Muscle of leg (tissue), 11 donors: ENCODE results near the gene WWOX. TPM values are rescaled to one million over a fixed set of nuclear protein-coding genes. Genes with fewer than 3 reads are reported as not detected.
A peak's percentile ranks its signal among the peaks of the same experiment; 100 is the strongest.
"Not testable (repeated sequence)": the region's sequence is repeated elsewhere in the genome, so short reads cannot be mapped to it uniquely, and the experiment has no call there.

ENCODE experiments used
- DNase-seq: peaks from one replicate; pipeline ENCODE4 v3.0.0; 2013
- H3K27ac ChIP-seq: one replicate; pipeline ENCODE4 v1.5.1; 2013; ENCODE audit warnings: mild to moderate bottlenecking, low read length, control low read depth
- H3K27me3 ChIP-seq: one replicate; pipeline ENCODE4 v1.6.1; 2013; ENCODE audit warnings: low read length; ENCODE audit not compliant: control insufficient read depth, insufficient read depth
- H3K36me3 ChIP-seq: one replicate; pipeline ENCODE4 v1.6.1; 2013; ENCODE audit warnings: low read length; ENCODE audit not compliant: control insufficient read depth, insufficient read depth
- H3K4me1 ChIP-seq: one replicate; pipeline ENCODE4 v1.6.1; 2013; ENCODE audit warnings: low read length; ENCODE audit not compliant: control insufficient read depth, insufficient read depth
- H3K4me3 ChIP-seq: one replicate; pipeline ENCODE4 v1.5.1; 2013; ENCODE audit warnings: low read length, control low read depth
- H3K9me3 ChIP-seq: replicated peaks from 2 replicates; pipeline ENCODE4 v1.6.1; 2013; ENCODE audit warnings: low read depth, low read length; ENCODE audit not compliant: control insufficient read depth
- WGBS: methylation state at CpG from one replicate; pipeline ENCODE4 v1.1.5; 2013; ENCODE audit warnings: missing lambda C conversion rate; ENCODE audit not compliant: insufficient coverage; 5-methylcytosine and 5-hydroxymethylcytosine counted together
- polyA plus RNA-seq, 8 donors: library from polyadenylated mRNA; unstranded; fragments of 120-200 nt; gene quantifications; one replicate each; pipeline versions ENCODE4 v1.2.1 to v1.2.3, GENCODE V29; 2013; ENCODE audit warnings: inconsistent platforms in 1 of 8, low replicate concordance in 1 of 8; ENCODE audit not compliant: insufficient read length in 8 of 8, insufficient read depth in 1 of 8
- total RNA-seq: library from RNA; stranded (reverse); fragments of 120-200 nt; gene quantifications from one replicate; pipeline ENCODE4 v1.2.4, GENCODE V29; 2013

WWOX gene
- total and polyA plus RNA-seq, 9 donors: 8.1 to 15.8 (median 12.2) TPM

DNA sequence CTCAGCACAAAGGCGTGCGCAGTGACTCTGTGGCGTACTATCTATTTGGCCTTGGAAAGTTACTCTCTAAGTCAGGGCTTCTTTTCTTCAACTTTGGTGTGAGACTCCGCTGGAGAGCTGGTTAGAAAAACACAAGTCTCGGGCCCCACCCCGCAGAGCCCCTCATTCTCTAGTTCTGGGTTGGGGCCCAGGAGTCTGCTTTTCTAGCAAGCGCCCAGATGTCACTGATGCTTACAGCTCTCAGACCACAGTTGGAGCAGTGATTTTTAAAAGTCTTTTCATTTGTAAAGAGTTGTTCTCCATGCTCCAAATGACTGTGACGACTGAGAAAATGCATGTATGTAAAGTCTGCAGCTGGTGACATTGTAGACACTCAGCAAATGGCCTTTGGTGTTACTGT, 582.3 kb downstream of the WWOX start:
- Histone ChIP-seq H3K4me3 (no peak overlapping the region), H3K9me3 (no peaks in the 10 kb centered on the region), H3K4me1 (peaks cover 43% of the 10 kb centered on the region), H3K36me3 (no peaks in the 10 kb centered on the region), H3K27ac (peak overlapping the region; percentile 57), H3K27me3 (no peaks in the 10 kb centered on the region)
- WGBS: 64% methylated on average over 7 of the region's 8 CpGs
- DNase-seq: peak; percentile 68

DNA sequence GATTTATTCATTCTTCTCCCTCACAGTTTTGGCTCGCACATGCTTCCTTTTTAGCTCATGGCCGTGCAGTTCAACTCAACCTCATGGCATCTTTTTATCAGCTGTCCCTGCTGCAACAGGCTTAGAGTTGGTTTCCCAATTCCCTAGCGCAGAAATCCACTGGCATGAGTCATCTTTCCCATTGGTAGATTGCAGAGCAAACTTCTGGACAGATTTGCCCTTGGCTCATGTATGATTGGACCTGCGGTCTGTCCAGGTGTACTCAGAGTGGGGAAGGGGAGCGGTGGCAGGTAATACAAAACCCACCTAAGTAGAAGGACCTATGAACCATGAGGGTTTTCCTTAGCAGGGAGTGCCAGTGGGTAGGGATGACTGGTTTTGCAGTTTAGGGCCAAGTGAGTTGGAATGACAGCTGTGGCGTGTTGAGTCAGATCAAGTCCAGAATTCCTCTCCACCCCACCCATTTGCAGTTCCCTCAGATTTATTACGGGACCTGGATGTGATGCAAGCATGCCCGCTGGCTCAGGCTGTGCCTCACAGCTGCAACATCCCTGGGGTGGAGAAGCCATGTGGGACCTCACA, 584.7 kb downstream of the WWOX start:
- no peak overlapping the region for H3K4me3 ChIP-seq
- no peaks in the 10 kb centered on the region for H3K9me3 ChIP-seq
- H3K27ac ChIP-seq: peak overlapping the region; percentile 94
- H3K27me3 ChIP-seq: no peaks in the 10 kb centered on the region
- no peaks in the 10 kb centered on the region for H3K36me3 ChIP-seq
- DNase-seq: peak; percentile 81
- peaks cover 36% of the 10 kb centered on the region for H3K4me1 ChIP-seq
- 52% methylated on average over 5 of the region's 8 CpGs for WGBS

DNA sequence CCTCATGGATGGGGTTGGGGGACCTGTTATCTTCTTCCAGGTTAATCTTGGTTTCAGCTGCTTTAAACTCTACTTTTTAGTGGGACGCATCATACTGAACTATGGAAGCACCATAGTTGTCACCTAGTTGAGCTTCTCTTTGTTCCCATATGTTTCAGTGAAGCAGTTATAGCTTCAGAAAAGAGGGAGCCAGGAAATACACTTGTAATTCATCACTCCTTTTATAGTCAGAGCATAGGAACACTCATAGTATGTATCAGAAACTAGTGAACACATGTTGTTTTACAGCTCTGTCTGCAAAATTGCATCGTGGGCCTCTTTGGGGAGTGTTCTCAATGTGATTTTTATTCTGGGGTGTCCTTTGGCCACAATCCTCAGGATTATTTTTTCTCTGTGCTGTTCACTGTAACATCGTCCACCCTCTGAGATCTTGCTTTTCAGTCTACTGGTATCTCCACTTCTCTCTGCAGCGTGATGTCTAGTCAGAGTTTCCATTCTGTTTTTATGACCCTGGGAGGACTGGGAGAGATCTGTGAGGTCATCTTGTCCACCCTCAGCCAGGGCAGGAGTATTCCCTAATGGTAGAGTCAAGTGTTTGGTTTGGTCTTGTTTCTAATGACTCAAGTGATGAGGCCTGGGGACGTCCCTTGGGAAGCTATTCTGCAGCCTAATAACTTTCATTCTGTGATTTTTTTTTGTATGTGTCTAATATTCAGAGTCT, 585.4 kb downstream of the WWOX start:
- Histone ChIP-seq H3K36me3 (no peaks in the 10 kb centered on the region), H3K27me3 (no peaks in the 10 kb centered on the region), H3K4me1 (peaks cover 37% of the 10 kb centered on the region), H3K9me3 (no peaks in the 10 kb centered on the region), H3K27ac (peak overlapping the region; percentile 94), H3K4me3 (no peak overlapping the region)
- DNase-seq: peak; percentile 93
- no CpG with 5 or more reads among the region's 5 CpGs for WGBS

DNA sequence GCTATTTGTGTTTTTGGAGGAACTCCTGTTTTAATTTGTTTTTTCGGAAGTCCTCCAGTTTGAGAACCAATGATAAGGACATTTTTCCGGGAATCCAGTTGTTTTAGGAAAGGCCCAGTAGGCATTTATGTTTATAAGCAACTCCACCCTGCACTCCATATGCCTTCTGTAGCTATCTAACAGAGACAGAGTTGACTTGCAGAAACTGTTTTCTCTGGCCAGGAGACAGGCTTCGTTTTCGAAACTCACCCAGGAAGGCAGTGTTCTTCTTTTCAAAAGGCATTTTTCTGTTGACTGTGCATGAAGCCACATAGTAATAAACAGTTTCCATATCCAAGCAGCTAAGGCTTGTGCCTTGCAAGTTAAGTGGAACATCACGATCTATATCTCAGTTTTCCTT, 587.1 kb downstream of the WWOX start:
- WGBS: 67% methylated on average over 1 of the region's 5 CpGs
- Histone ChIP-seq H3K9me3 (no peaks in the 10 kb centered on the region), H3K27ac (no peak overlapping the region), H3K27me3 (no peaks in the 10 kb centered on the region), H3K4me3 (no peak overlapping the region), H3K4me1 (peaks cover 34% of the 10 kb centered on the region), H3K36me3 (no peaks in the 10 kb centered on the region)
- DNase-seq: no peak

DNA sequence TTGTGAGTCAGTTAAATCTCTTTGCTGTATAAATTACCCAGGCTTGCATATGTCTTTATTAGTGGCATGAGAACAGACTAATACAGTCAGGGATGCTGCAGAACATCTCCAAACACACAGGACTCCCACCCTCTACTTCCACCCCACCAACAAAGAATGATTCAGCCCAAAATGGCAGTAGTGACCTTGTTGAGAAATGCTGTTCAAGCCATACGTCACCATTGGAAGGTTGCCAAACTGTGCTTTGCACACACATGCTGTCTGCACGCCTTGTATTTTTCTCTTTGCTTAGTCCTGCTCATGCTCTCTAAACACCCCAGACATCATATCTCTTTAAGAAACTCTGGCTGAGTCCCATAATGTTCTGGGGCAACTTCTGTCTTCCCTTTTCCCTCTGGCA, 589.6 kb downstream of the WWOX start:
- H3K27me3 ChIP-seq: no peaks in the 10 kb centered on the region
- H3K9me3 ChIP-seq: no peaks in the 10 kb centered on the region
- DNase-seq: peak; percentile 74
- peaks cover 28% of the 10 kb centered on the region for H3K4me1 ChIP-seq
- H3K27ac ChIP-seq: no peak overlapping the region
- H3K36me3 ChIP-seq: no peaks in the 10 kb centered on the region
- no peak overlapping the region for H3K4me3 ChIP-seq
- WGBS: 28% methylated on average over 2 of the region's 2 CpGs

DNA sequence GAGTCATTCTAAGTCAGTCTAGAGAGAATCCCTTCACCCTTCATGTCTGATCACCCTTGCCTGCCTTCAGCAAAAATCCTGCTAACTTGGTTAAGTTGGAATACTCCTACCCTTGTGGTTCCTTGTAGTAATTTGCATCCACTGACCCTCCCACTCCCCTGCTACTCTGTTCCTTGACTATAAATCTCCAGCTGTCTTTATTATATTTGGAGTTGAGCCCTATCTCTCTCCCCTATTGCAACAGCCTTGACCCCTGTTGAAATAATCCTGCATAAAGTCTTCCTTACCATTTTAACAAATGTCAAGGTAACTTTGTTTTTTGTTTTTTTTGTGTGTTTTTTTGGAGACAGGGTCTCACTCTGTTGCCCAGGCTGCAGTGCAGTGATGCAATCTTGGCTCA, 590.1 kb downstream of the WWOX start:
- DNase-seq: no peak
- Histone ChIP-seq H3K4me3 (no peak overlapping the region), H3K27ac (no peak overlapping the region), H3K36me3 (no peaks in the 10 kb centered on the region), H3K27me3 (no peaks in the 10 kb centered on the region), H3K9me3 (no peaks in the 10 kb centered on the region), H3K4me1 (peaks cover 23% of the 10 kb centered on the region)

DNA sequence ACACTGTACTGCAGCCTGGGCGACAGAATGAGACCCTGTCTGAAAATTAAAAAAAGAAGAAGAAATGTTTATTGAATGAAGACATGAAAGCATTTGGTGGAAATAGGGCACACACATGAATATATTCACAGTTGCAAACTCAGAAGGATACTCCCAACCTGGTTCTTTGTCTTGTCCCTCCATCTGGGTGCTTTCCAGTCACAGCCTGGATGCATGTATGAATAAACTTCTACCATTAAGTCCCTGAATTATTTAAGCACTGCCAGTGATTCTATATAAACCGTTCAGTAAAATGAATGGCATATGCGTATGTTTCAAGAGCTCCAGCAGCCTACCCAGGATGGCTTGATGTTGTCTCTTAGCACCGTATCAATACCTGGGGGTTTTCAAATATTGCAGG, 591.1 kb downstream of the WWOX start:
- no peaks in the 10 kb centered on the region for H3K27me3 ChIP-seq
- no peak overlapping the region for H3K27ac ChIP-seq
- no peaks in the 10 kb centered on the region for H3K36me3 ChIP-seq
- H3K4me3 ChIP-seq: no peak overlapping the region
- no peak for DNase-seq
- peaks cover 19% of the 10 kb centered on the region for H3K4me1 ChIP-seq
- WGBS: no CpG with 5 or more reads among the region's 4 CpGs
- H3K9me3 ChIP-seq: no peaks in the 10 kb centered on the region

DNA sequence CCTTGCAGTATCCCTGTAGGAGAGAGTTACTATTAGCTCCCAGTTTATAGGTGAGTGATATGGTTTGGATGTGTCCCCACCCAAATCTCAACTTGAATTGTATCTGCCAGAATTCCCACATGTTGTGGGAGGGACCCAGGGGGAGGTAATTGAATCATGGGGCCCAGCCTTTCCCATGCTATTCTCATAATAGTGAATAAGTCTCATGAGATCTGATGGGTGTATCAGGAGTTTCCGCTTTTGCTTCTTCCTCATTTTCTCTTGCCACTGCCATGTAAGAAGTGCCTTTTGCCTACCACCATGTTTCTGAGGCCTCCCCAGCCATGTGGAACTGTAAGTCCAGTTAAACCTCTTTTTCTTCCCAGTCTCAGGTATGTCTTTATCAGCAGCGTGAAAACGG, 592.3 kb downstream of the WWOX start:
- not testable (repeated sequence) for H3K36me3 ChIP-seq, H3K27ac ChIP-seq, DNase-seq, H3K27me3 ChIP-seq, H3K4me3 ChIP-seq, H3K9me3 ChIP-seq
- H3K4me1 ChIP-seq: peaks cover 19% of the 10 kb centered on the region
- WGBS: no CpG with 5 or more reads among the region's 3 CpGs

DNA sequence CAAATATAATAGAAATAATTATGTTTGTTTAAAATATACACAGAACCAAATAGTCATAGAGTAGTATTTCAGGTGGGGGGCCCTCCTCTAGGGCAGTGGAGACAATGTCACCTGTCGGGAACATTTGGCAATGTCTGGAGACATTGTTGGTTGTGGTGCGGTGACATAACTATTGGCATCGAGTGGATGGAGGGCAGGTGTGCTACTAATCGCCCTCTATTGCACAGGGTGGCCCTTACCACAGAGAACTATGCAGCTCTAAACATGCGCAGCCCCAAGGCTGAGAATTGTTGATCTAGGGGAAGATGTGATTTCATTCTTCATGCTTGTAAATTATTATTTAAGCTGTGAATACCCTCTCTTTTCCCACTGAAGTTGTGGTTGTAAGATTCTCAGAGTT, 594.0 kb downstream of the WWOX start:
- H3K27me3 ChIP-seq: no peaks in the 10 kb centered on the region
- peaks cover 3% of the 10 kb centered on the region for H3K9me3 ChIP-seq
- DNase-seq: no peak
- H3K4me1 ChIP-seq: peaks cover 19% of the 10 kb centered on the region
- H3K27ac ChIP-seq: no peak overlapping the region
- no peaks in the 10 kb centered on the region for H3K36me3 ChIP-seq
- WGBS: 81% methylated on average over 3 of the region's 5 CpGs
- no peak overlapping the region for H3K4me3 ChIP-seq

DNA sequence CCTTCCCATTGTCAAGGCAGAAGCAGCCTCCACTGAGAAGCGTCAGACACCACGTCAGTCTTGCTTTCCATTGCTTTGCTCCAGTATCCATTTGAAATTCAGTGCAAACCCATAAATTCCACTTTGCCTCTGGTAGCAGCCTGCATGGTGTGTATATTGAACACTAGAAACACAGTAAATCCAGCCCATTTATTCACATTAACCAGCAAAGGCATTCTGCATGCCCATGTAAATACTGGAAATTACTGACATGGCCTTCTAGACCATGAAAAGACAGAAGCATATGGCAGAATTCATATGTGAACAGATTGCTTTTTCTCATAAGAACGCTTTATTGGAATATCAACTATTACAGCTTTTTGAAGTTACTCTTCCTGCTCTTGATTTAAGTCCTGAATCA, 595.0 kb downstream of the WWOX start:
- peaks cover 15% of the 10 kb centered on the region for H3K4me1 ChIP-seq
- H3K4me3 ChIP-seq: no peak overlapping the region
- DNase-seq: no peak
- H3K27me3 ChIP-seq: no peaks in the 10 kb centered on the region
- WGBS: 100% methylated on average over 2 of the region's 3 CpGs
- H3K9me3 ChIP-seq: peaks cover 3% of the 10 kb centered on the region
- no peaks in the 10 kb centered on the region for H3K36me3 ChIP-seq
- no peak overlapping the region for H3K27ac ChIP-seq
